Sigmoid colon (tissue), 4 donors: Measurements from ENCODE around the gene ZNF396.

Experiments
- POLR2AphosphoS5 ChIP-seq, 4 donors: sonication (generic); formaldehyde crosslinking; IDR thresholded peaks; one replicate each; pipeline ENCODE4 v1.6.1; 2017; ENCODE audit warnings: antibody characterized with exemption in 4 of 4
- TF ChIP-seq, protein P1 (sequence below), 4 experiments: fragments of 450-650 bp in 3 of 4; fragments of 200-600 bp in 1 of 4; IDR thresholded peaks; one replicate each; pipeline ENCODE4 v1.5.1; 2016 to 2019; ENCODE audit warnings: antibody characterized with exemption in 4 of 4, mild to moderate bottlenecking in 3 of 4, moderate library complexity in 2 of 4

DNA sequence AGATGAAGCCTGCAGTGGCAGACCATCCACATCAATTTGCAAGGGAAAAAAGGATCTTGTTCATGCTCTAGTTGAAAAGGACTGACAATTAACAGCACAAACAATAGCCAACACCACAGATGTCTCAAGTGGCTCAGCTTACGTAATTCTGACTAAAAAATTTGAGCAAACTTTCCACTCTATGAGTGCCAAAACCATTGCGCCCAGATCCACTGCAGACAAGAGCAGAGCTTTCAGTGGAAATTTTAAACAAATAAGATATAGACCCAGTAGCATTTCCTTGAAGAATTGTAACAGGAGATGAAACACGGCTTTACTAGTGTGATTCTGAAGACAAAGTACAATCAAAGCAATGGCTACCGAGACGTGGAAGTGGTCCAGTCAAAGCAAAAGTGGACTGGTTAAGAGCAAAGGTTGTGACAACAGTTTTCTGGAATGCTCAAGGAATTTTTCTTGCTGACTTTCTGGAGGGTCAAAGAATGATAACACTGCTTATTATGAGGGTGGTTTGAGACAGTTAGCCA is 12.0 kb upstream of the ZNF396 start:
- TF ChIP-seq, protein P1, sequence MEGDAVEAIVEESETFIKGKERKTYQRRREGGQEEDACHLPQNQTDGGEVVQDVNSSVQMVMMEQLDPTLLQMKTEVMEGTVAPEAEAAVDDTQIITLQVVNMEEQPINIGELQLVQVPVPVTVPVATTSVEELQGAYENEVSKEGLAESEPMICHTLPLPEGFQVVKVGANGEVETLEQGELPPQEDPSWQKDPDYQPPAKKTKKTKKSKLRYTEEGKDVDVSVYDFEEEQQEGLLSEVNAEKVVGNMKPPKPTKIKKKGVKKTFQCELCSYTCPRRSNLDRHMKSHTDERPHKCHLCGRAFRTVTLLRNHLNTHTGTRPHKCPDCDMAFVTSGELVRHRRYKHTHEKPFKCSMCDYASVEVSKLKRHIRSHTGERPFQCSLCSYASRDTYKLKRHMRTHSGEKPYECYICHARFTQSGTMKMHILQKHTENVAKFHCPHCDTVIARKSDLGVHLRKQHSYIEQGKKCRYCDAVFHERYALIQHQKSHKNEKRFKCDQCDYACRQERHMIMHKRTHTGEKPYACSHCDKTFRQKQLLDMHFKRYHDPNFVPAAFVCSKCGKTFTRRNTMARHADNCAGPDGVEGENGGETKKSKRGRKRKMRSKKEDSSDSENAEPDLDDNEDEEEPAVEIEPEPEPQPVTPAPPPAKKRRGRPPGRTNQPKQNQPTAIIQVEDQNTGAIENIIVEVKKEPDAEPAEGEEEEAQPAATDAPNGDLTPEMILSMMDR (IDR thresholded peaks at IDR 0.05), result no peak
- no peak for TF ChIP-seq POLR2AphosphoS5 (IDR thresholded peaks at IDR 0.05)
